ENCODE measurements around the gene FAXDC2. TPM values are rescaled to one million over a fixed set of nuclear protein-coding genes. Genes with fewer than 3 reads are reported as not detected.

Gene FAXDC2
- total RNA-seq, 4 donors from 2014 or later, result 25.8 to 126 (median 29.1) TPM

DNA sequence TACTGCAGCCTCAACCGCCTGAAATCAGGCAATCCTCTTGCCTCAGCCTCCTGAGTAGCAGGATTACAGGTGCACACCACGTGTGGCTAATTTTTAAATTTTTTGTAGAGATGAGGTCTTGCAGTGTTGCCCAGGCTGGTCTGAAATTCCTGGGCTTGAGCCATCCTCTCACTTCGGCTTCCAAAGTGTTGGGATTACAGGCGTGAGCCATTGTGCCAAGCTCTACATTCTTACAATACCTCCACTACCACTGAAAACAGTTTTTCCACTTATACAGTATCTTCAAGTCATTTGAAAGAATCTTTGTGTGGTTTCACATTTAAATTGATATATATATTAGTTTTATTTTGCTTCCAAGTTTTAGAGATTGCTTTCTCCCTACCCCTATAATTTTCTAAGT, 52.6 kb downstream of the FAXDC2 start:
- Histone ChIP-seq H3K4me1 (peaks cover 0 to 15% of the 10 kb centered on the region in 2 donors), H3K4me3 (no peak overlapping the region), H3K9me3 (no peaks in the 10 kb centered on the region), H3K36me3 (no peaks in the 10 kb centered on the region), H3K27ac (no peak overlapping the region), H3K27me3 (no peaks in the 10 kb centered on the region)
- no peak for DNase-seq
- intact Hi-C loops (cut with DNase I; ENCODE audit: low total_unique reads), result no loop called here
- TF ChIP-seq, protein P1, sequence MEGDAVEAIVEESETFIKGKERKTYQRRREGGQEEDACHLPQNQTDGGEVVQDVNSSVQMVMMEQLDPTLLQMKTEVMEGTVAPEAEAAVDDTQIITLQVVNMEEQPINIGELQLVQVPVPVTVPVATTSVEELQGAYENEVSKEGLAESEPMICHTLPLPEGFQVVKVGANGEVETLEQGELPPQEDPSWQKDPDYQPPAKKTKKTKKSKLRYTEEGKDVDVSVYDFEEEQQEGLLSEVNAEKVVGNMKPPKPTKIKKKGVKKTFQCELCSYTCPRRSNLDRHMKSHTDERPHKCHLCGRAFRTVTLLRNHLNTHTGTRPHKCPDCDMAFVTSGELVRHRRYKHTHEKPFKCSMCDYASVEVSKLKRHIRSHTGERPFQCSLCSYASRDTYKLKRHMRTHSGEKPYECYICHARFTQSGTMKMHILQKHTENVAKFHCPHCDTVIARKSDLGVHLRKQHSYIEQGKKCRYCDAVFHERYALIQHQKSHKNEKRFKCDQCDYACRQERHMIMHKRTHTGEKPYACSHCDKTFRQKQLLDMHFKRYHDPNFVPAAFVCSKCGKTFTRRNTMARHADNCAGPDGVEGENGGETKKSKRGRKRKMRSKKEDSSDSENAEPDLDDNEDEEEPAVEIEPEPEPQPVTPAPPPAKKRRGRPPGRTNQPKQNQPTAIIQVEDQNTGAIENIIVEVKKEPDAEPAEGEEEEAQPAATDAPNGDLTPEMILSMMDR (IDR thresholded peaks at IDR 0.05), result no peak
- TF ChIP-seq POLR2A (IDR thresholded peaks at IDR 0.05), result no peak

DNA sequence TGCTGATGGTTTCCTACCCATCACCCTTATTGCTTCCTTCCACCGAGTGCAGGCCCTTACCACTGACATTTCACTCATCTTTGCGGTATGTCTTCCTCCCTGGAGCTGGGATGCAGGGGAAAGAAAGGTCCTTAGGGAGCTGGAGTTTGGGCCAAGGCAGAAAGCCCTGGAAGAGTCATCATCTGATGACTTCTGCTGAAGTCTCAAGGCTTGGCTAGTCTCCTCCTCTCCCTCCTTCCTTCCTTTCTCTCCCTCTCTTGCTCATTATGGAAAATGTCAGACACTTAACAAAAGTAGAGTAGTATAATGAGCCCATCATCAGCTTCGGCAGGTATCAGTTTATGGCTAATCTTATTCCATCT, 55.2 kb downstream of the FAXDC2 start:
- H3K36me3 ChIP-seq, result no peaks in the 10 kb centered on the region
- H3K4me1 ChIP-seq, result peaks cover 0 to 15% of the 10 kb centered on the region in 2 donors
- no peaks in the 10 kb centered on the region for H3K27me3 ChIP-seq
- TF ChIP-seq, protein P1 (IDR thresholded peaks at IDR 0.05), result no peak
- TF ChIP-seq POLR2A (IDR thresholded peaks at IDR 0.05), result no peak
- intact Hi-C loops (cut with DNase I; ENCODE audit: low total_unique reads), result no loop called here
- H3K9me3 ChIP-seq, result no peaks in the 10 kb centered on the region
- peak overlapping the region in 1 of 2 donors; percentile 55 for H3K27ac ChIP-seq
- H3K4me3 ChIP-seq, result no peak overlapping the region
- no peak for DNase-seq

DNA sequence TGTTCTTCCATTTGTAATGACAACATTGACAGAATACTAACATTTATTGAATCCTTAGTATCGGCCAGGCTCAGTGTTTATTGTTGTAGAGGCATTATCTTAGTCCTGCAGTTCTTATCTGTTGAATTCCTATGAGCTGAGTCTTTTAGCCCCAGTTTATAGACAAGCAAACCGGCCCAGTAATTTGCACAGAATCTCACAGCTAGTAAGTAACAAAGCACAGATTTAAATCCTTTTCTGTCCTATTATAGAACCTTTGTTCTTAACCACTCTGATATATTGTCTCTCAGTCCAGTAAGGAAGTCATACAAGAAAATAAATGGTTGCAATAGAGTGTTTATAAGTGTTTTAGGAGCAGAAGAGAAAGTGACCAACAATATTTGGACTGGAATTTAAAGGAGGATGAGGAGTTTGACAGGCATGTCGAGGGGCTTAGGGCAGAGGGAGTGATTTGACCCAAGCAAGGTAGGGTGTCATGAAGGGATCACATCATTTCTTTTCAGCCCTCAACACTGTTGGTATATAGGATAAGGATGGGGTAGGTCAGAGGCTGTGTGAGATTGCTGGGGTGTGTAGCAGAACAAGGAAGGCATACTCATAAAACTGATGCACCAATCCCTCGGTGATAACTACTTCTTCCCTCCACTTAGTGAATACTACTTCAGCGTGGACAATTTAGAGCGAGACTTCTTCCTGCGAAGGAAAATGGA, 55.7 kb downstream of the FAXDC2 start:
- intact Hi-C loops (cut with DNase I; ENCODE audit: low total_unique reads), result no loop called here
- peak overlapping the region in 1 of 2 donors; percentile 55 for H3K27ac ChIP-seq
- no peaks in the 10 kb centered on the region for H3K36me3 ChIP-seq
- no peaks in the 10 kb centered on the region for H3K9me3 ChIP-seq
- no peaks in the 10 kb centered on the region for H3K27me3 ChIP-seq
- H3K4me3 ChIP-seq, result no peak overlapping the region
- peaks cover 0 to 15% of the 10 kb centered on the region in 2 donors for H3K4me1 ChIP-seq
- TF ChIP-seq, protein P1 (IDR thresholded peaks at IDR 0.05), result no peak
- no peak for DNase-seq

DNA sequence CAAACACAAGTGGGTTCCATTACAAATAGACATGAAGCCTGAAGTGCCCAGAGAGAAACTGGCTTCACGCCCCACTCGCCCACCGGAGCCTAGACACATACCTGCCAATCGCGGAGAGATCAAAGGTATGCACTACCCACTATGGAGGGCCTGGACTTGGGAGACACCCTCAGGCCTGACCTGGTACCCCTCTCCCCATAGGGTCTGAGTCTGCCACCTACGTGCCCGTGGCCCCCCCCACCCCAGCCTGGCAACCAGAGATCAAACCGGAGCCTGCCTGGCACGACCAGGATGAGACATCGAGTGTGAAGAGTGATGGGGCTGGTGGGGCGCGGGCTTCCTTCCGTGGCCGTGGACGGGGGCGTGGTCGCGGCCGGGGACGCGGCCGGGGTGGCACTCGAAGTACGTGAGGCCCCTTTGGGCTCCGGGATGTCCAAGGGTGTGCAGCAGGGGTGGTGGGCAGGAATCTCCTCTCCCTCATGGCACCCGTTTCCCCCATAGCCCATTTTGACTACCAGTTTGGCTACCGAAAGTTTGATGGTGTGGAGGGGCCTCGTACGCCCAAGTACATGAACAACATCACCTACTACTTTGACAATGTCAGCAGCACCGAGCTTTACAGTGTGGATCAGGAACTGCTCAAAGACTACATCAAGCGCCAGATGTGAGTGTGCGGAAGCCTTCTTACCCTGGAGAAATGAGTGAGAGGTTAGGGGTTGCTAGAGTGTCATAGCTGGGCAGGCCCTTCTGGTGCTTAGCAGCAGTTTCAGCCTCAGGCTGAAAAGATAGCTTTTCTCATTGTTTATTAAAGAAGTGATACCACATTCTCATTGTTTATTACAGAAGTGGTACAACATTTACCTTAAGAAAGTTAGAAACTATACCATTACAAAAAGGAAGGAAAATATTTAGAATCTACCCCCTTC, 56.5 kb downstream of the FAXDC2 start:
- no peaks in the 10 kb centered on the region for H3K36me3 ChIP-seq

More for the DNA sequence above, 56.5 kb downstream of the FAXDC2 start:
- DNase-seq, result no peak
- no peak for TF ChIP-seq POLR2A (IDR thresholded peaks at IDR 0.05)
- TF ChIP-seq, protein P1 (IDR thresholded peaks at IDR 0.05), result no peak
- no peak overlapping the region for H3K4me3 ChIP-seq
- H3K9me3 ChIP-seq, result no peaks in the 10 kb centered on the region
- peaks cover 0 to 15% of the 10 kb centered on the region in 2 donors for H3K4me1 ChIP-seq
- intact Hi-C loops (cut with DNase I; ENCODE audit: low total_unique reads), result no loop called here
- no peaks in the 10 kb centered on the region for H3K27me3 ChIP-seq
- H3K27ac ChIP-seq, result peak overlapping the region in 1 of 2 donors; percentile 55

Data from uterus (tissue), 4 donors.